Measurements from ENCODE around the gene RALA.
"Not testable (repeated sequence)": the region's sequence is repeated elsewhere in the genome, so short reads cannot be mapped to it uniquely, and the experiment has no call there.

The RALA gene

GRCh38 chr7:39733881-39734632, 110.7 kb downstream of the RALA start:
- no peak for DNase-seq

DNA sequence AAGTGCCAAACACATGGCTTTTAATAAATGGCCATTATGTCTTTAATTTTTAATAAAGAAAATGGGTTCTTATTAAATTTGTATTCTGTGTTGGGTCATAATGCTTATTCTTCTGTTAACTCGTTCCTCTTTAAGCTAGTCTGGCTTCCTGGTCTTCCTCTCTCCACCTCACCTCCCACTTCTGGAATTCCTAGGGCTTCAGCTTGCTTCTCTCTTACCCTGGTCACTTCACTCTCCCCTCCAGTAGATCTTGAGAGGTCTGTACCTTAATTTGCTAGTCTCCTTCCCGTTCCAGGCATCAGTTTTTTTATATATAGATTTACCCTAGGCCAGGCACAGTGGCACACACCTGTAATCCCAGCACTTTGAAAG, 111.2 kb downstream of the RALA start:
- DNase-seq = no peak

- DNase-seq = no peak
Measured at GRCh38 chr7:39735903-39736302, 112.5 kb downstream of the RALA start.

DNA sequence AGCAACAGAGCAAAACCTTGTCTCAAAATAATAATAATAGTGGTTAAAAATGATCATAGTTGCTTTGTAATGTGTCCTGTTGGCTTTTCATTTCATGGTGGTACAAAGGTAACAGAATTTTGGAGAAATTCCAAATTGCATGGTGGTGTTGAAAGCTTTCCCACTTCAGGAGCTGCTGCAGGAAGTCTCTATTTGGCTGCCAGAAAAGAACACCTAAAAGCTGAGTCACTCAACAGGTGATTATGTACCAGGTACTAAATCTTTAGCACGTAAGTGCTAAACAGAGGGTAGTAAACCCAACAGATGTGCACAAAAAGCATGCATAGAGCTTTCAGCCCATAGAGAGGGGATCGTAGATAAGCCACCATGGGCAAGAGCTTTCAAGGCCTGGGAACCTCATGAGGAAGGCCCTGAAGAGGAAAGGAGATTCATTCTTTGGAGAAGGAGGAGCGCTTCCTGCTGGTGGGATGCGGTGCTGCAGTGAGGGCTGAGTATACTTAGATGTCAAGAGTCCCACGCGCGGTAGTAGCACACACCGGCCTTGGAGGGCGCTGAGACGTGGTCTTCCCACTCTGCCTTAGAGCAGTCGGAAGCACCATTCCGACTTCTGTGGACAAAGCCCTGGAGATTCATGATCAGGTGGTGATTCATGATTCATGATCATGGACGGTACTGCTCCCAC, 118.7 kb downstream of the RALA start:
- DNase-seq = peak; percentile 44

DNA sequence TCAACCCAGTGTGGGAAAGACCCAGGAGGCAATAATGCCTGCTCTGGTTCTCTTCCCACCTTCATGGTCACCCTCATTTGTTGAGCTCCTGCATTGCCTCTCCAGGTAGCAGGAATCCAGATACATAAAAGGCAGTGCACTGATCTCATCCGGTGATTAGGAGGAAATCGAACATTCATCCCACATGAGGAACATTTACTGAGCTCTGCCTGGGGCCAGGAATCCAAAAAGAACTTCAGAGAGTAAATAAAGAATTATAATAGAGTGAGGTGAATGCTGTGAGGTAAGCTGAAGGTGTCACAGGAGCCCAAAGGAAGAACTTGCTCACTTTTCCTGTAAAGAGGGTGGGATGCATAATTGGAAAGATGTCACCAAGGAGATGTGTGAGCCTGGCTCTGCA, 121.2 kb downstream of the RALA start:
- no peak for DNase-seq

- DNase-seq = no peak
Measured at GRCh38 chr7:39745320-39745719, 121.9 kb downstream of the RALA start.

GRCh38 chr7:39746103-39746819, 122.9 kb downstream of the RALA start:
- DNase-seq = peak; percentile 54

DNA sequence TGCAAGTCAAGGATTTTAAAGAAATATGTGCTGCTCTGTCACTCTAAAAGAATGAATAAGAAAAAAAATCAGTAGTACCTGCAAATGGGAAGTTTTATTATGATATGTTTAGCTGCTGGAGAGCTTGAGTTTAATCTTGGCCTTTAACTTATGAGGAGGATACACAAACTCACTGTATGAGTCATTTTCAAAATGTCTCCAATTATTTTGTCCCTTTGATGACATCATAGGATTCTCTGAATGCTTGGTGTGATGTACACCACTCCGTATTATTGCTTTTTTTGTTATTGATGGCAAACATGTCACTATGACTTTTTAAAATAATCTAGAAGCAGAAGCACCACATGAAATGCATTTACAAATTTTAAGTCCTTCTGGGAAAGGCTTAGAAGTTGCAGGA, 125.8 kb downstream of the RALA start:
- no peak for DNase-seq

DNA sequence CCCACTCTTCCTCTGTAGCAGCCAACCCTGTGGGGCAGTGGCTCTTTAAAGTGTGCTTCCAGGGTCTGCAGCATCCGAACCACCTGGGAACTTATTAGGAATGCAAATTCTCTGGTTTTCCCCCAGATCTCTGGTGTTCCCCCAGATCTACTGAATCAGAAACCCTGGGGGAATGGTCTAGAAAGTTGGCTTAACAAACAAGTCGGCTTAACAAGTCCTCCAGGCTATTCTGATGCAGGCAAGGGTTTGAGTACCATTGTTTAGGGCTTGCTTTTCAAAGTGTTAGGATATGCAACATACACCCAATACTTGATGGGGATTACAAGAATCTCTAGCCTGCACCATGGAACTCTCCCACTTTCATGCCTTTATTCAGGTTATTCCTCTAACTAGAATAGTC, 126.3 kb downstream of the RALA start:
- DNase-seq = no peak

DNA sequence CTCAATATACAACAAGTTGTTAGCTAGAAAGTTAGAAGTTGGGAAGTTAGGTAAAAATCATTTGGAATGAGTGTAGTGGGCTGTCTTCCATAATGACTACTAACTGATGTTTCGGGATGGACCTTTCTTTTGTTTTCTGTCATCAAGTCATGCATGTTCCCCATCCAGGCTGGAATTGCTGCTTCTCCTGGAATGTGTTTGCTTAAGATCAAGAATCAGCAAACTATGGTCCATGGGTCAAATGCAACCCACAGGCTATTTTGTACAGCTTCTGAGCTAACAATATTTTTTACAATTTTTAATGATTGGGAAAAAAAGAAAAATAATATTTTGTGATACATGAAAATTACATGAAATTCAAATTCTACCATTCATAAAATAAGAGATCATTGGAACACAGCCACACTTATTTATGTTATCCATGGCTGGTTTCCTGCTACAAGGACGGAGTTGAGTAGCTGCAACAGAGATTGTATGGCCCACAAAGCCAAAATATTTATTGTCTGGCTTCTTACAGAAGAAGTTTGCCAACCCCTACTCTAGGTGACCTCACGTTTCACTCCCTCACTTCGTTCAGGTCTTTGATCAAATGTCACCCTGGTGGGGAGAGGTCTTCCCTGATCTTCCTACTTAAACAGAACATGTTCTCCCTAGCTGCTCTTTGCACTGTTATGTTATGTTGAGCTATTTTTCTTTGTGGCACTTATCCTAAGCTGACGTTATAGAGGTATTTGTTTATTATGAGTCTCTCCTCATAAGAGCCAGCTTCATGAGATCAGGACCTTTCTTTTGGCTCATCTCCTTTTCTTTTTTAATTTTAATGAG, 127.1 kb downstream of the RALA start:
- no peak for DNase-seq

- not testable (repeated sequence) for DNase-seq
Measured at GRCh38 chr7:39753237-39753636, 129.9 kb downstream of the RALA start.

DNA sequence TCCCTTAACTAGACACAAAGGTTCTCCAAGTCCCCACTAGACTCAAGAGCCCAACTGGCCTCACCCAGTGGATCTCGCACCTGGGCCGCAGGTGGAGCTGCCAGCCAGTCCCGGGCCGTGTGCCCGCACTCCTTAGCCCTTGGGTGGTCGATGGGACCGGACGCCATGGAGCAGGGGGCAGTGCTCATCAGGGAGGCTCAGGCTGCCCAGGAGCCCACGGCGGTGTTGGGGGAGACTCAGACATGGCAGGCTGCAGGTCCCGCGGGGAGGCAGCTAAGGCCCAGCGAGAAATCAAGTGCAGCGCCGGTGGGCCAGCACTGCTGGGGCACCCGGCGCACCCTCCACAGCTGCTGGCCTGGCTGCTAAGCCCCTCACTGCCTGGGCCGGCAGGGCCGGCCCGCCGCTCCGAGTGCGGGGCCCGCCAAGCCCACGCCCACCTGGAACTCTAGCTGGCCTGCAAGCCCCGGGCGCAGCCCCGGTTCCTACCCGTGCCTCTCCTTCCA, 130.5 kb downstream of the RALA start:
- no peak for DNase-seq

- DNase-seq = no peak
Measured at GRCh38 chr7:39754326-39755120, 131.2 kb downstream of the RALA start.

DNA sequence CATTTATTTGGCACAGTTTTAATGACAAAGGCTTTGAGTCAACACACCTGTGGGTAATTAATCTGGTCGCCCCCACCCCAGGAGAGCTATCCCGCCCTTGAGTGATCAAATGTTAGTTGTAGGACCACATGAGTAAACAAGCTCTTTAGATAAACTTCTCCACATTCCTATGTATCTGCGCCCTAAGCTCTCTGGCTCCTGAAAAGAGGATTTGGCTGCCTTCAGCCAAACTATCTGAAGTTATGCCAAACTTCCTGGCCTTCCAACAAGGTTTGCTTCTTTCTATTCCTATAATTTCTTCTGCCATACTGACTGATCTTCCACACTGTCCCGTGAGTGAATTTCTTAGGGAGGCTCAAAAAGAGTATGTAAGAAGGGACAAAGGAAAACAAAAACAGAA, 134.2 kb downstream of the RALA start:
- no peak for DNase-seq

All from activated CD4-positive, alpha-beta T cell treated with anti-CD3 and anti-CD28 coated beads, Interleukin-2, amount 50 U/mL, for 1 hour (primary cell).